Measurements from ENCODE around the gene TAS2R40.

- no peak for TF ChIP-seq EZH2 (IDR thresholded peaks at IDR 0.05)
- no peak for TF ChIP-seq CTCF (IDR thresholded peaks at IDR 0.05)
- TF ChIP-seq EZH2phosphoT487 (IDR thresholded peaks at IDR 0.05), result no peak
Observed at GRCh38 chr7:143188994-143189393, 32.8 kb upstream of the TAS2R40 start.

Measured in neural progenitor cell (in vitro differentiated cells).